C4-2B (cell line): Measurements from ENCODE around the gene SARS2.

Experiments used
- ZFX ChIP-seq: fragments of 450-650 bp; IDR thresholded peaks from 2 replicates; pipeline ENCODE4 v1.6.1; 2017
- TF ChIP-seq, protein P1 (sequence below): fragments of 450-650 bp; conservative IDR thresholded peaks from 2 replicates; pipeline ENCODE4 v1.5.1; 2017; ENCODE audit warnings: mild to moderate bottlenecking

GRCh38 chr19:38867171-38867780 lies 63.3 kb downstream of the SARS2 start:
- TF ChIP-seq, protein P1, sequence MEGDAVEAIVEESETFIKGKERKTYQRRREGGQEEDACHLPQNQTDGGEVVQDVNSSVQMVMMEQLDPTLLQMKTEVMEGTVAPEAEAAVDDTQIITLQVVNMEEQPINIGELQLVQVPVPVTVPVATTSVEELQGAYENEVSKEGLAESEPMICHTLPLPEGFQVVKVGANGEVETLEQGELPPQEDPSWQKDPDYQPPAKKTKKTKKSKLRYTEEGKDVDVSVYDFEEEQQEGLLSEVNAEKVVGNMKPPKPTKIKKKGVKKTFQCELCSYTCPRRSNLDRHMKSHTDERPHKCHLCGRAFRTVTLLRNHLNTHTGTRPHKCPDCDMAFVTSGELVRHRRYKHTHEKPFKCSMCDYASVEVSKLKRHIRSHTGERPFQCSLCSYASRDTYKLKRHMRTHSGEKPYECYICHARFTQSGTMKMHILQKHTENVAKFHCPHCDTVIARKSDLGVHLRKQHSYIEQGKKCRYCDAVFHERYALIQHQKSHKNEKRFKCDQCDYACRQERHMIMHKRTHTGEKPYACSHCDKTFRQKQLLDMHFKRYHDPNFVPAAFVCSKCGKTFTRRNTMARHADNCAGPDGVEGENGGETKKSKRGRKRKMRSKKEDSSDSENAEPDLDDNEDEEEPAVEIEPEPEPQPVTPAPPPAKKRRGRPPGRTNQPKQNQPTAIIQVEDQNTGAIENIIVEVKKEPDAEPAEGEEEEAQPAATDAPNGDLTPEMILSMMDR, result no peak
- TF ChIP-seq ZFX, result no peak
